T1000 (cell line): ENCODE measurements around the gene COPG2.
"Not testable (repeated sequence)": the region's sequence is repeated elsewhere in the genome, so short reads cannot be mapped to it uniquely, and the experiment has no call there.

Experiments used
- DNase-seq: peaks from one replicate; lab custom pipeline; 2025; ENCODE audit warnings: mixed read lengths; lab: John Stamatoyannopoulos, UW

Gene COPG2

GRCh38 chr7:130566168-130566897 lies 102.2 kb downstream of the COPG2 start:
- DNase-seq: no peak

GRCh38 chr7:130560972-130561371 lies 107.6 kb downstream of the COPG2 start:
- no peak for DNase-seq

GRCh38 chr7:130559184-130559583 lies 109.4 kb downstream of the COPG2 start:
- DNase-seq: no peak

- no peak for DNase-seq
These were observed 114.1 kb downstream of the COPG2 start for GRCh38 chr7:130554481-130554880.

- DNase-seq: no peak
These were observed 115.0 kb downstream of the COPG2 start for GRCh38 chr7:130553398-130554029.

- no peak for DNase-seq
These were observed 124.2 kb downstream of the COPG2 start for GRCh38 chr7:130544356-130544755.

- no peak for DNase-seq
These were observed 125.0 kb downstream of the COPG2 start for GRCh38 chr7:130543487-130544010.

- not testable (repeated sequence) for DNase-seq
These were observed 126.3 kb downstream of the COPG2 start for GRCh38 chr7:130542297-130542696.

GRCh38 chr7:130541287-130541686 lies 127.3 kb downstream of the COPG2 start:
- DNase-seq: not testable (repeated sequence)

- DNase-seq: not testable (repeated sequence)
These were observed 130.7 kb downstream of the COPG2 start for GRCh38 chr7:130537894-130538293.

GRCh38 chr7:130529417-130529816 lies 139.1 kb downstream of the COPG2 start:
- no peak for DNase-seq

- DNase-seq: not testable (repeated sequence)
These were observed 140.7 kb downstream of the COPG2 start for GRCh38 chr7:130527752-130528355.

GRCh38 chr7:130524628-130525027 lies 143.9 kb downstream of the COPG2 start:
- no peak for DNase-seq

GRCh38 chr7:130523519-130524125 lies 144.9 kb downstream of the COPG2 start:
- DNase-seq: not testable (repeated sequence)

GRCh38 chr7:130521258-130521951 lies 147.1 kb downstream of the COPG2 start:
- no peak for DNase-seq

- DNase-seq: no peak
These were observed 153.1 kb downstream of the COPG2 start for GRCh38 chr7:130515315-130516040.

GRCh38 chr7:130513447-130513846 lies 155.1 kb downstream of the COPG2 start:
- DNase-seq: no peak

- DNase-seq: not testable (repeated sequence)
These were observed 156.5 kb downstream of the COPG2 start for GRCh38 chr7:130512038-130512437.

GRCh38 chr7:130506358-130506757 lies 162.2 kb downstream of the COPG2 start:
- no peak for DNase-seq

GRCh38 chr7:130505753-130506152 lies 162.8 kb downstream of the COPG2 start:
- no peak for DNase-seq

- no peak for DNase-seq
These were observed 167.6 kb downstream of the COPG2 start for GRCh38 chr7:130500910-130501309.
